Measurements from ENCODE around the gene SH3BGRL.

Gene SH3BGRL

GRCh38 chrX:81257817-81258216 lies 55.9 kb downstream of the SH3BGRL start:
- DNase-seq (ENCODE audit: low read depth) = no peak
- TF ChIP-seq, protein P1, sequence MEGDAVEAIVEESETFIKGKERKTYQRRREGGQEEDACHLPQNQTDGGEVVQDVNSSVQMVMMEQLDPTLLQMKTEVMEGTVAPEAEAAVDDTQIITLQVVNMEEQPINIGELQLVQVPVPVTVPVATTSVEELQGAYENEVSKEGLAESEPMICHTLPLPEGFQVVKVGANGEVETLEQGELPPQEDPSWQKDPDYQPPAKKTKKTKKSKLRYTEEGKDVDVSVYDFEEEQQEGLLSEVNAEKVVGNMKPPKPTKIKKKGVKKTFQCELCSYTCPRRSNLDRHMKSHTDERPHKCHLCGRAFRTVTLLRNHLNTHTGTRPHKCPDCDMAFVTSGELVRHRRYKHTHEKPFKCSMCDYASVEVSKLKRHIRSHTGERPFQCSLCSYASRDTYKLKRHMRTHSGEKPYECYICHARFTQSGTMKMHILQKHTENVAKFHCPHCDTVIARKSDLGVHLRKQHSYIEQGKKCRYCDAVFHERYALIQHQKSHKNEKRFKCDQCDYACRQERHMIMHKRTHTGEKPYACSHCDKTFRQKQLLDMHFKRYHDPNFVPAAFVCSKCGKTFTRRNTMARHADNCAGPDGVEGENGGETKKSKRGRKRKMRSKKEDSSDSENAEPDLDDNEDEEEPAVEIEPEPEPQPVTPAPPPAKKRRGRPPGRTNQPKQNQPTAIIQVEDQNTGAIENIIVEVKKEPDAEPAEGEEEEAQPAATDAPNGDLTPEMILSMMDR (IDR thresholded peaks at IDR 0.05; ENCODE audit: low read length, missing control alignments) = no peak
- H3K4me3 ChIP-seq (replicated peaks; ENCODE audit: low read depth, low read length) = no peak overlapping the region

- H3K4me3 ChIP-seq (replicated peaks; ENCODE audit: low read depth, low read length) = no peak overlapping the region
- peak; percentile 66 for DNase-seq (ENCODE audit: low read depth)
- TF ChIP-seq, protein P1 (IDR thresholded peaks at IDR 0.05; ENCODE audit: low read length, missing control alignments) = no peak
These were observed 57.3 kb downstream of the SH3BGRL start for GRCh38 chrX:81259020-81259713.

DNA sequence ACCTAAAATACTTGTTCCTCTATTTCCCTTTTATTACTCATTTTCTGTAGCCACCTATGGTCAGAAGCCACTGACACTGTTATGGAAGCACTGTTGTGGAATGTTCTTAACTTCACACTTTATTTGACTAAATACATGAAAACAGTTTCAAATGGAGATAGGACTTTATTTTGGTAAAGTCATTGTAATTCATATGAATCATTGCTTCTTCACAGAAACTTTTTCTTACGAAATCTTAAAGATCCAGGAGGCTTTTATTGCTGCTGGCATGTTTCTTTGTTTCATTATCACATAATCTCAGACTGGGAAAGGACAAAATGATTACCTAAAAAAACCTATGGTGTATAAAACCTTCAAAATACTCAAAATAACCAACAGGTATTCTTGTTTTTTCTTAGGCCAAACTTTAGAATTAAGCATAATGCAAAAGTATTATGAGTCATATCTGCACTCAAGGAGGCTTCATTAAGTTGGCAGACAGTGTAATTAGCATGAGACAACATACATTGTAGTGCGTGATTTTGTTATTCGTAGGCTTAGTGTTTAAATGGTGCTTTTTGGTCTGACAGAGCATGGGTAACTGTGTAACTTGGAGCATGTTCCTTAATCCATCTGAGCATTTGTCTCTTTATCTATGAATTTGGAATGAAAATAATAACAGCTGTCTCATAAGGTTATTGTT lies 58.0 kb downstream of the SH3BGRL start:
- H3K4me3 ChIP-seq (replicated peaks; ENCODE audit: low read depth, low read length) = no peak overlapping the region
- DNase-seq (ENCODE audit: low read depth) = peak; percentile 40
- TF ChIP-seq, protein P1 (IDR thresholded peaks at IDR 0.05; ENCODE audit: low read length, missing control alignments) = no peak

GRCh38 chrX:81261576-81261975 lies 59.7 kb downstream of the SH3BGRL start:
- TF ChIP-seq, protein P1 (IDR thresholded peaks at IDR 0.05; ENCODE audit: low read length, missing control alignments) = no peak
- H3K4me3 ChIP-seq (replicated peaks; ENCODE audit: low read depth, low read length) = no peak overlapping the region
- DNase-seq (ENCODE audit: low read depth) = peak; percentile 72

DNA sequence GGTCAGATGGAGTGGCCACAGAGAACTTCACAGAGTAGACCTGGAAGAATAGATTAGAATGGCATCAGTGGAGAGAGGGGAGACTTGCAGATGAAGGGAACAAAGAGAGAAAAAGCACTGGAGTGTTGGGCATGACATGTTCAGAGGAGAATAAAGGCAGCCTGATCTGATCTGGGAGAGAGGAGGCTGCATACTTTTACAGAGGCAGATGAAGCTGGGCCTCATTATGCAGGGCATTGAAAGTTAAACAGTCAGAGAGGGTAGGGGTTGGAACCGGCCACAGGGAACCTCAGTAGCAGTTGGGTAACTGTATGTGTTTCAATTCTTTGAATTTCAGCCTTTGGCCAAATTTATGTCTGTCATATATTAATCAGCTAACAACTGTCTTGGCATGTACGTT lies 61.2 kb downstream of the SH3BGRL start:
- no peak for DNase-seq (ENCODE audit: low read depth)
- TF ChIP-seq, protein P1 (IDR thresholded peaks at IDR 0.05; ENCODE audit: low read length, missing control alignments) = no peak
- H3K4me3 ChIP-seq (replicated peaks; ENCODE audit: low read depth, low read length) = no peak overlapping the region

GRCh38 chrX:81278616-81279015 lies 76.7 kb downstream of the SH3BGRL start:
- TF ChIP-seq, protein P1 (IDR thresholded peaks at IDR 0.05; ENCODE audit: low read length, missing control alignments) = no peak
- H3K4me3 ChIP-seq (replicated peaks; ENCODE audit: low read depth, low read length) = no peak overlapping the region
- DNase-seq (ENCODE audit: low read depth) = no peak

All from fibroblast of pulmonary artery (primary cell).